ENCODE measurements around the gene PPM1H. TPM values are rescaled to one million over a fixed set of nuclear protein-coding genes. Genes with fewer than 3 reads are reported as not detected.

The PPM1H gene
- total RNA-seq, 2 donors from 2014 or later, result 46.4 to 74.4 TPM

DNA sequence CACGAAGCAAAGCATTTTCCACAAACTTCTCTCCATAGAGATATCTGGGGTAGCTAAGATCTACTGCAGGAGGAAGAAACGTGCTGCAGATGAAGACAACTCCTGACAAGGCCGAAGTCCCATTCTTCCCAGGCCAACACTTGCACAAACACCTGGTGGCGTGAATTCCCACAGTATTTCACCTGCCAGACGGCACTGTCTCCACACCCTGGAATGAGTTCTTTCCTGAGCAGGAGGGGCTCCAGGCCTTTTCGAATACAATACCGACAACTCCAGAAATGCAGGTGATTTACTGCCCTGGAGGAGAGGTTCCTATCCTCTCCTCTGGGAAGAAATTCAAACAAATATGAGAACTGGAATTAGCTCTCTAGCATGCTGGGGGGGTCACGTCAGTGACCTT, 288.4 kb downstream of the PPM1H start:
- Histone ChIP-seq H3K27me3 (ENCODE audit: control insufficient read depth, insufficient read depth, low read length, poor library complexity, severe bottlenecking) (no peaks in the 10 kb centered on the region), H3K9ac (ENCODE audit: extremely low read depth, low read length, poor library complexity, severe bottlenecking) (no peak overlapping the region), H3K36me3 (ENCODE audit: control insufficient read depth, insufficient read depth, low read length) (peaks cover 8% of the 10 kb centered on the region), H3K27ac (ENCODE audit: low read depth, low read length) (no peak overlapping the region), H3K4me1 (ENCODE audit: control insufficient read depth, insufficient read depth, low read length) (peaks cover 19% of the 10 kb centered on the region), H3K9me3 (ENCODE audit: control insufficient read depth, low read length) (peaks cover 15% of the 10 kb centered on the region), H3K4me3 (ENCODE audit: low read length) (no peak overlapping the region)
- H3K4me3 Mint-ChIP-seq, result no peak overlapping the region
- H3K9me3 Mint-ChIP-seq, result peaks cover 5% of the 10 kb centered on the region
- TF ChIP-seq CTCF (conservative IDR thresholded peaks at IDR 0.05), result no peak
- WGBS, 2 experiments (ENCODE audit: insufficient coverage in 1 of 2, insufficient read length in 1 of 2), result 83 to 94% methylated on average over 5 to 8 of the region's 8 CpGs
- peak overlapping the region; percentile 88 for H3K27ac Mint-ChIP-seq
- H3K4me1 Mint-ChIP-seq, result peaks cover 53% of the 10 kb centered on the region
- no peaks in the 10 kb centered on the region for H3K27me3 Mint-ChIP-seq (ENCODE audit: insufficient read depth)
- DNase-seq, result peak; percentile 88
- H3K36me3 Mint-ChIP-seq (ENCODE audit: low read depth), result peaks cover 34% of the 10 kb centered on the region

GRCh38 chr12:62643486-62643885, 291.5 kb downstream of the PPM1H start:
- TF ChIP-seq CTCF (conservative IDR thresholded peaks at IDR 0.05), result no peak
- Histone ChIP-seq H3K27me3 (ENCODE audit: control insufficient read depth, insufficient read depth, low read length, poor library complexity, severe bottlenecking) (no peaks in the 10 kb centered on the region), H3K4me3 (ENCODE audit: low read length) (no peak overlapping the region), H3K27ac (ENCODE audit: low read depth, low read length) (no peak overlapping the region), H3K4me1 (ENCODE audit: control insufficient read depth, insufficient read depth, low read length) (peaks cover 21% of the 10 kb centered on the region), H3K9ac (ENCODE audit: extremely low read depth, low read length, poor library complexity, severe bottlenecking) (no peak overlapping the region), H3K9me3 (ENCODE audit: control insufficient read depth, low read length) (no peaks in the 10 kb centered on the region), H3K36me3 (ENCODE audit: control insufficient read depth, insufficient read depth, low read length) (peaks cover 3% of the 10 kb centered on the region)
- H3K36me3 Mint-ChIP-seq (ENCODE audit: low read depth), result peaks cover 22% of the 10 kb centered on the region
- no peak overlapping the region for H3K27ac Mint-ChIP-seq
- H3K27me3 Mint-ChIP-seq (ENCODE audit: insufficient read depth), result no peaks in the 10 kb centered on the region
- peaks cover 51% of the 10 kb centered on the region for H3K4me1 Mint-ChIP-seq
- 91 to 100% methylated on average over 1 to 2 of the region's 2 CpGs for WGBS, 2 experiments (ENCODE audit: insufficient coverage in 1 of 2, insufficient read length in 1 of 2)
- no peak overlapping the region for H3K4me3 Mint-ChIP-seq
- no peak for DNase-seq
- H3K9me3 Mint-ChIP-seq, result no peaks in the 10 kb centered on the region

DNA sequence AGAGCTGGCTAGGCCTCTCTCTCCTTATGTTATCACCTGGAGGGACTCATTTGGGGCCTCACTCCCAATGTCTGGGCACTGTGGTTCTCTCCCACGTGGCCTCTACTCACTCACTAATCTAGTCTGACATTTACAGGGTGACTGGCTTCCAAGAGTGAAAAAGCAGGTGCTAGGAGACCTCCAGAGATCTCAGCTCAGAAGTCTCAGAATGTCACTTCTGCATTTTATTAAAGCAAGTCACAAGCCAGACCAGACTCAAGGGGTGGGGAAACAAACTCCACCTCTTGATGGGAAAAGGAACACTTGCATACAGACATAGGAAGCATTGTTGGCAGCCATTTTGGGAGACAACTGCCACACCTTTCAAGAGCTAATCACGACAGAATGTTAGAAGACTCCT, 292.5 kb downstream of the PPM1H start:
- TF ChIP-seq CTCF (conservative IDR thresholded peaks at IDR 0.05), result no peak
- Mint-ChIP-seq H3K9me3 (no peaks in the 10 kb centered on the region), H3K36me3 (ENCODE audit: low read depth) (peaks cover 12% of the 10 kb centered on the region), H3K4me1 (peaks cover 53% of the 10 kb centered on the region), H3K27ac (no peak overlapping the region), H3K27me3 (ENCODE audit: insufficient read depth) (no peaks in the 10 kb centered on the region), H3K4me3 (no peak overlapping the region)
- no peaks in the 10 kb centered on the region for H3K27me3 ChIP-seq (ENCODE audit: control insufficient read depth, insufficient read depth, low read length, poor library complexity, severe bottlenecking)
- peaks cover under 1% of the 10 kb centered on the region for H3K36me3 ChIP-seq (ENCODE audit: control insufficient read depth, insufficient read depth, low read length)
- WGBS, 2 experiments (ENCODE audit: insufficient coverage in 1 of 2, insufficient read length in 1 of 2), result 83 to 95% methylated on average over 1 to 2 of the region's 2 CpGs
- H3K9me3 ChIP-seq (ENCODE audit: control insufficient read depth, low read length), result no peaks in the 10 kb centered on the region
- DNase-seq, result peak; percentile 31
- no peak overlapping the region for H3K4me3 ChIP-seq (ENCODE audit: low read length)
- no peak overlapping the region for H3K9ac ChIP-seq (ENCODE audit: extremely low read depth, low read length, poor library complexity, severe bottlenecking)
- peaks cover 21% of the 10 kb centered on the region for H3K4me1 ChIP-seq (ENCODE audit: control insufficient read depth, insufficient read depth, low read length)
- no peak overlapping the region for H3K27ac ChIP-seq (ENCODE audit: low read depth, low read length)

Measured in endodermal cell (in vitro differentiated cells).